Measurements from ENCODE around the gene GLI1.
"Not testable (repeated sequence)": the region's sequence is repeated elsewhere in the genome, so short reads cannot be mapped to it uniquely, and the experiment has no call there.

The GLI1 gene

GRCh38 chr12:57517187-57517586, 57.6 kb downstream of the GLI1 start:
- no peak overlapping the region for H3K4me3 ChIP-seq (ENCODE audit: low read depth, low read length)
- H3K79me2 ChIP-seq = peaks cover 19% of the 10 kb centered on the region
- no peaks in the 10 kb centered on the region for H3K9me3 ChIP-seq (ENCODE audit: control insufficient read depth, low read length)
- H3K36me3 ChIP-seq (ENCODE audit: control insufficient read depth, insufficient read depth, low read length) = no peaks in the 10 kb centered on the region
- no peak overlapping the region for H2AFZ ChIP-seq
- peak overlapping the region; percentile 2 for H3K27ac ChIP-seq
- TF ChIP-seq CTCF (IDR thresholded peaks at IDR 0.05) = no peak
- H3K9ac ChIP-seq = no peak overlapping the region
- H3K4me1 ChIP-seq = peaks cover 25% of the 10 kb centered on the region
- H3K27me3 ChIP-seq (ENCODE audit: control insufficient read depth, insufficient read depth, low read length) = no peaks in the 10 kb centered on the region
- no peak overlapping the region for H3K4me2 ChIP-seq (ENCODE audit: low read length)

DNA sequence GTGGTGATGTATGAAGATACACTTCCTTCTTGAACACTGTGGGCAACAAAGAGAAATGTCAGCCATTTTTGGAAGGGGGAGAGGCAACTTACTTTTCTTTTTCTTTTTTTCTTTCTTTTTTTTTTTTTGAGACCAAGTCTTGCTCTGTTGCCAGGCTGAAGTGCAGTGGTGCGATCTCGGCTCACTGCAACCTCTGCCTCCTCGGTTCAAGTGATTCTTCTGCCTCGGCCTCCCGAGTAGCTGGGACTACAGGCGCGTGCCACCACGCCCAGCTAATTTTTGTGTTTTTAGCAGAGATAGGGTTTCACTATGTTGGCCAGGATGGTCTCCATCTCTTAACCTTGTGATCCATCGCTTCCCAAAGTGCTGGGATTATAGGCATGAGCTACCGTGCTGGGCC, 58.1 kb downstream of the GLI1 start:
- peaks cover 19% of the 10 kb centered on the region for H3K79me2 ChIP-seq
- H3K27me3 ChIP-seq (ENCODE audit: control insufficient read depth, insufficient read depth, low read length); H3K9ac ChIP-seq; H2AFZ ChIP-seq; H3K9me3 ChIP-seq (ENCODE audit: control insufficient read depth, low read length); H3K36me3 ChIP-seq (ENCODE audit: control insufficient read depth, insufficient read depth, low read length); H3K4me3 ChIP-seq (ENCODE audit: low read depth, low read length): not testable (repeated sequence)
- peak overlapping the region; percentile 81 for H3K4me2 ChIP-seq (ENCODE audit: low read length)
- H3K4me1 ChIP-seq = peaks cover 25% of the 10 kb centered on the region
- peak overlapping the region; percentile 99 for H3K27ac ChIP-seq

GRCh38 chr12:57518176-57518919, 58.8 kb downstream of the GLI1 start:
- no peaks in the 10 kb centered on the region for H3K27me3 ChIP-seq (ENCODE audit: control insufficient read depth, insufficient read depth, low read length)
- H3K4me1 ChIP-seq = peaks cover 27% of the 10 kb centered on the region
- no peaks in the 10 kb centered on the region for H3K9me3 ChIP-seq (ENCODE audit: control insufficient read depth, low read length)
- H3K4me3 ChIP-seq (ENCODE audit: low read depth, low read length) = peak overlapping the region; percentile 93
- H2AFZ ChIP-seq = no peak overlapping the region
- TF ChIP-seq CTCF (IDR thresholded peaks at IDR 0.05) = no peak
- peak overlapping the region; percentile 99 for H3K27ac ChIP-seq
- no peak overlapping the region for H3K9ac ChIP-seq
- H3K79me2 ChIP-seq = peaks cover 19% of the 10 kb centered on the region
- H3K36me3 ChIP-seq (ENCODE audit: control insufficient read depth, insufficient read depth, low read length) = no peaks in the 10 kb centered on the region
- peak overlapping the region; percentile 81 for H3K4me2 ChIP-seq (ENCODE audit: low read length)

- peak overlapping the region; percentile 81 for H3K4me2 ChIP-seq (ENCODE audit: low read length)
- peak overlapping the region; percentile 99 for H3K27ac ChIP-seq
- H3K9me3 ChIP-seq (ENCODE audit: control insufficient read depth, low read length) = no peaks in the 10 kb centered on the region
- peaks cover 35% of the 10 kb centered on the region for H3K4me1 ChIP-seq
- peak overlapping the region; percentile 98 for H3K9ac ChIP-seq
- no peak overlapping the region for H2AFZ ChIP-seq
- no peaks in the 10 kb centered on the region for H3K27me3 ChIP-seq (ENCODE audit: control insufficient read depth, insufficient read depth, low read length)
- H3K36me3 ChIP-seq (ENCODE audit: control insufficient read depth, insufficient read depth, low read length) = no peaks in the 10 kb centered on the region
- TF ChIP-seq CTCF (IDR thresholded peaks at IDR 0.05) = no peak
- peaks cover 19% of the 10 kb centered on the region for H3K79me2 ChIP-seq
- H3K4me3 ChIP-seq (ENCODE audit: low read depth, low read length) = peak overlapping the region; percentile 93
These were observed 59.6 kb downstream of the GLI1 start for GRCh38 chr12:57518920-57519795.

DNA sequence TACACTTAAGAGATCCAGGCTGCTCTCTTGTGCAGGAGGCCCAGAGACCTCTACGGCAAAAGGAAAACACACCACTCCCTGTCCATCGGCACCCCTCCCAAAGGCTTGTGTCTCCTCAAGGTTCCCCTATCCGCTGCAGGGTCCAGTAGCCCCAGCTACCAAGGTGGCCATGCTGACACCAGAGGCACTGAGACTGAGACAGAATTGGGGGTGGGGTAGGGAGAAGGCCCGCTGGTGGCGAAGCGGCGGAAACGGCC, 60.1 kb downstream of the GLI1 start:
- Histone ChIP-seq H3K4me3 (ENCODE audit: low read depth, low read length) (peak overlapping the region; percentile 93), H3K4me1 (peaks cover 39% of the 10 kb centered on the region), H3K9me3 (ENCODE audit: control insufficient read depth, low read length) (no peaks in the 10 kb centered on the region), H3K4me2 (ENCODE audit: low read length) (peak overlapping the region; percentile 81), H3K36me3 (ENCODE audit: control insufficient read depth, insufficient read depth, low read length) (no peaks in the 10 kb centered on the region), H3K9ac (peak overlapping the region; percentile 98), H3K79me2 (peaks cover 23% of the 10 kb centered on the region), H2AFZ (peak overlapping the region; percentile 80), H3K27ac (peak overlapping the region; percentile 99), H3K27me3 (ENCODE audit: control insufficient read depth, insufficient read depth, low read length) (no peaks in the 10 kb centered on the region)
- TF ChIP-seq CTCF (IDR thresholded peaks at IDR 0.05) = no peak
